Measurements from ENCODE around the gene CNRIP1.

Gene CNRIP1

DNA sequence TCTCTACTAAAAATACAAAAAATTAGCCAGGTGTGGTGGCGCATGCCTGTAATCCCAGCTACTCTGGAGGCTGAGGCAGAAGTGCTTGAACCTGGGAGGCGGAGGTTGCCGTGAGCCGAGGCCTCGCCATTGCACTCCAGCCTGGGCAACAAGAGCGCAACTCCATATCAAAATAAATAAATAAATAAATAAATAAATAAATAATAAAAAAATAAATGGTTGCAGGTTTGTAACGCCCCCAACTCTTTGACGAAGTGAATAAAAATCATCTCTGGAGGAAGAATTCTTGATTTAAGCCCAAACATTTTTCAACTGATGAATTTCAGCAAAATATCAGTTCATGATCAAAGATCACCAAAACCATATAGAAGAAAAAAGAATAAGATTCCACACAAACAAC, 13.3 kb upstream of the CNRIP1 start:
- Histone ChIP-seq H2AFZ (ENCODE audit: low read depth, low read length) (no peak overlapping the region), H2BK5ac (ENCODE audit: low read depth, low read length, poor library complexity, severe bottlenecking) (no peak overlapping the region), H3K4me3 (ENCODE audit: insufficient read depth in 1 of 2, low read depth in 1 of 2, low read length in 2 of 2) (no peak overlapping the region), H2BK12ac (ENCODE audit: low read length in 2 of 2) (no peak overlapping the region), H3K4me1 (ENCODE audit: control insufficient read depth, insufficient read depth, low read depth, low read length) (no peaks in the 10 kb centered on the region), H3K4ac (ENCODE audit: low read depth in 1 of 2, low read length in 2 of 2) (no peak overlapping the region), H4K91ac (ENCODE audit: low read length) (no peak overlapping the region), H3K9ac (ENCODE audit: low read length) (no peak overlapping the region), H3K27me3 (ENCODE audit: control insufficient read depth in 1 of 2, insufficient read depth in 1 of 2, low read length in 2 of 2) (no peaks in the 10 kb centered on the region), H3K79me1 (replicated peaks; ENCODE audit: low read length, poor library complexity, severe bottlenecking) (no peaks in the 10 kb centered on the region), H3K23ac (ENCODE audit: low read length in 2 of 2) (no peak overlapping the region), H2AK5ac (ENCODE audit: low read length, severe bottlenecking) (no peak overlapping the region), H4K8ac (ENCODE audit: low read length) (no peak overlapping the region), H3K36me3 (ENCODE audit: control insufficient read depth in 1 of 2, insufficient read depth in 2 of 2, low read depth in 1 of 2, low read length in 2 of 2) (no peaks in the 10 kb centered on the region), H3K9me3 (ENCODE audit: control insufficient read depth, low read length) (no peaks in the 10 kb centered on the region), H3K4me2 (ENCODE audit: low read length, poor library complexity, severe bottlenecking) (no peak overlapping the region), H2BK15ac (ENCODE audit: low read depth, poor library complexity, severe bottlenecking) (no peak overlapping the region), H2BK120ac (ENCODE audit: low read depth, low read length) (no peak overlapping the region), H3K27ac (ENCODE audit: low read length, poor library complexity, severe bottlenecking) (no peak overlapping the region), H3K18ac (ENCODE audit: low read depth in 1 of 2, low read length in 2 of 2) (no peak overlapping the region), H3K14ac (ENCODE audit: low read length in 2 of 2) (no peak overlapping the region)
- no peak for DNase-seq
- 81% methylated on average over 3 of the region's 8 CpGs for WGBS

DNA sequence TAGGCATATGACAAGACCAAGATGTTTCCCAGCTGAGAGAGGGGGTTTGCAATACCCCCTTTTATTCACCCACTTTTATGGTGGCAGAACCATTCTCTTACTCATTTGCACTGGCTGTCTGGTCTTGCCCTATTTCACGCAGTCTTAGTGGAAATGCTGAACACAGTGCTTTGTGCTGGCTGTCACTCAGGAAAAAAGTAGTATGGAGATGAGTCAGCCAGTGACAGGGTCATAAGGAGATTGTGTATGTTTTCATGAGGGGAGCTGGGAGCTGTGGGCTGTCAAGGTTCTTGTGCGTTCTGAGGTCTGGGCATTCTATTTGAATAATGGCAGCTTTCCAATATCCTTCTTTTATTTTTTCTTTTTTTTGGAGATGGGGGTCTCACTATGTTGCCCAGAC, 10.9 kb upstream of the CNRIP1 start:
- Histone ChIP-seq H3K4ac (ENCODE audit: low read depth in 1 of 2, low read length in 2 of 2) (no peak overlapping the region), H4K8ac (ENCODE audit: low read length) (no peak overlapping the region), H2AK5ac (ENCODE audit: low read length, severe bottlenecking) (no peak overlapping the region), H3K18ac (ENCODE audit: low read depth in 1 of 2, low read length in 2 of 2) (no peak overlapping the region), H2BK5ac (ENCODE audit: low read depth, low read length, poor library complexity, severe bottlenecking) (no peak overlapping the region), H3K79me1 (replicated peaks; ENCODE audit: low read length, poor library complexity, severe bottlenecking) (no peaks in the 10 kb centered on the region), H3K4me3 (ENCODE audit: insufficient read depth in 1 of 2, low read depth in 1 of 2, low read length in 2 of 2) (no peak overlapping the region), H4K91ac (ENCODE audit: low read length) (no peak overlapping the region), H3K4me1 (ENCODE audit: control insufficient read depth, insufficient read depth, low read depth, low read length) (no peaks in the 10 kb centered on the region), H3K14ac (ENCODE audit: low read length in 2 of 2) (no peak overlapping the region), H3K9me3 (ENCODE audit: control insufficient read depth, low read length) (no peaks in the 10 kb centered on the region), H3K27ac (ENCODE audit: low read length, poor library complexity, severe bottlenecking) (no peak overlapping the region), H3K23ac (ENCODE audit: low read length in 2 of 2) (no peak overlapping the region), H2BK15ac (ENCODE audit: low read depth, poor library complexity, severe bottlenecking) (no peak overlapping the region), H3K27me3 (ENCODE audit: control insufficient read depth in 1 of 2, insufficient read depth in 1 of 2, low read length in 2 of 2) (no peaks in the 10 kb centered on the region), H3K4me2 (ENCODE audit: low read length, poor library complexity, severe bottlenecking) (no peak overlapping the region), H2AFZ (ENCODE audit: low read depth, low read length) (no peak overlapping the region), H3K36me3 (ENCODE audit: control insufficient read depth in 1 of 2, insufficient read depth in 2 of 2, low read depth in 1 of 2, low read length in 2 of 2) (no peaks in the 10 kb centered on the region), H2BK120ac (ENCODE audit: low read depth, low read length) (no peak overlapping the region), H3K9ac (ENCODE audit: low read length) (no peak overlapping the region), H2BK12ac (ENCODE audit: low read length in 2 of 2) (no peak overlapping the region)
- peak; percentile 52 for DNase-seq
- WGBS = 70% methylated on average over 1 of the region's 2 CpGs

DNA sequence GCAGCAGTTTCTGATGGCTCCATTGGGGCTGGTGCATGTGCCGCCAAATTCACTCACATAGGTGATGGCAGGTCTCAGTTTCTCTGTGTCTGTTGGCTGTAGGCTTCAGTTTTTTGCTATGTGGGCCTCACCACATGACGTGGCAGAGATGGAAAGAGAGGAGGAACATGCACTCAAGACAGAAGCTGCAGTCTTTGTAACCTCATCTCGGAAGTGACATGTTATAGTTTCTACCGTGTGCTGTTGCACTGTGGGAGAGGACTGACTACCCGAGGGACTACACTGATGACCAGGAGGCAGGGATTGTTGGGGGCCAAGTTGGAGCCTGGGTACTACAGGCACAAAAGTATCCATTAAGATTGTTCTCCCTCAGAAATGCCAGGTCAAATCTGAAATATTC, 9.2 kb upstream of the CNRIP1 start:
- Histone ChIP-seq H3K27me3 (ENCODE audit: control insufficient read depth in 1 of 2, insufficient read depth in 1 of 2, low read length in 2 of 2) (no peaks in the 10 kb centered on the region), H2AK5ac (ENCODE audit: low read length, severe bottlenecking) (no peak overlapping the region), H3K23ac (ENCODE audit: low read length in 2 of 2) (peak overlapping the region in 1 of 2 experiments; percentile 37), H3K9me3 (ENCODE audit: control insufficient read depth, low read length) (no peaks in the 10 kb centered on the region), H2AFZ (ENCODE audit: low read depth, low read length) (no peak overlapping the region), H3K4me3 (ENCODE audit: insufficient read depth in 1 of 2, low read depth in 1 of 2, low read length in 2 of 2) (no peak overlapping the region), H2BK120ac (ENCODE audit: low read depth, low read length) (no peak overlapping the region), H3K79me1 (replicated peaks; ENCODE audit: low read length, poor library complexity, severe bottlenecking) (no peaks in the 10 kb centered on the region), H2BK5ac (ENCODE audit: low read depth, low read length, poor library complexity, severe bottlenecking) (no peak overlapping the region), H3K14ac (ENCODE audit: low read length in 2 of 2) (no peak overlapping the region), H3K36me3 (ENCODE audit: control insufficient read depth in 1 of 2, insufficient read depth in 2 of 2, low read depth in 1 of 2, low read length in 2 of 2) (no peaks in the 10 kb centered on the region), H3K9ac (ENCODE audit: low read length) (no peak overlapping the region), H2BK15ac (ENCODE audit: low read depth, poor library complexity, severe bottlenecking) (no peak overlapping the region), H3K4ac (ENCODE audit: low read depth in 1 of 2, low read length in 2 of 2) (no peak overlapping the region), H3K4me1 (ENCODE audit: control insufficient read depth, insufficient read depth, low read depth, low read length) (no peaks in the 10 kb centered on the region), H3K27ac (ENCODE audit: low read length, poor library complexity, severe bottlenecking) (no peak overlapping the region), H3K18ac (ENCODE audit: low read depth in 1 of 2, low read length in 2 of 2) (no peak overlapping the region), H4K91ac (ENCODE audit: low read length) (no peak overlapping the region), H3K4me2 (ENCODE audit: low read length, poor library complexity, severe bottlenecking) (no peak overlapping the region), H2BK12ac (ENCODE audit: low read length in 2 of 2) (no peak overlapping the region), H4K8ac (ENCODE audit: low read length) (no peak overlapping the region)
- 69% methylated on average over 5 of the region's 5 CpGs for WGBS
- DNase-seq = no peak

DNA sequence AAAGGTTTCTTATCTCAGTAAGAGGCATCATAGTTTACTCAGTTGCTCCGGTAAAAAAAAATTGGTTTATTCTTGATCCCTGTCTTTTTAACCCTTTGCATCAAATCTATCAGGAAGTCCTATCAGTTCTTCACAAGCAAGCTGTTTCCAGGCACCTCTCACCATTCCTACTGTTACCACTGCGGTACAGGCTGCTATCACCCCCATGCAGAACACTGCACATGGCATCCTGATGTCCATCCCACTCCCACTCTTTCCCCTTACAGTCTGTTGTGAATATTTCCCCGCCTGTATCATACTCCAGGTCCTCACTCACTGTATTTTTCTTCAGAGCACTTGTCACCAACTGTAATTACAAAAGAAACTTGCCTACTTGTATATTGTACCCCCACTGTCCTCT, 5.3 kb upstream of the CNRIP1 start:
- no peak overlapping the region for H3K4ac ChIP-seq (ENCODE audit: low read depth in 1 of 2, low read length in 2 of 2)
- no peak overlapping the region for H2BK12ac ChIP-seq (ENCODE audit: low read length in 2 of 2)
- H3K4me2 ChIP-seq (ENCODE audit: low read length, poor library complexity, severe bottlenecking) = no peak overlapping the region
- H2BK15ac ChIP-seq (ENCODE audit: low read depth, poor library complexity, severe bottlenecking) = no peak overlapping the region
- no peak overlapping the region for H3K23ac ChIP-seq (ENCODE audit: low read length in 2 of 2)
- no peak overlapping the region for H3K18ac ChIP-seq (ENCODE audit: low read depth in 1 of 2, low read length in 2 of 2)
- no peaks in the 10 kb centered on the region for H3K36me3 ChIP-seq (ENCODE audit: control insufficient read depth in 1 of 2, insufficient read depth in 2 of 2, low read depth in 1 of 2, low read length in 2 of 2)
- H2BK5ac ChIP-seq (ENCODE audit: low read depth, low read length, poor library complexity, severe bottlenecking) = no peak overlapping the region
- H2BK120ac ChIP-seq (ENCODE audit: low read depth, low read length) = no peak overlapping the region
- peaks cover 0 to 4% of the 10 kb centered on the region in 2 experiments for H3K27me3 ChIP-seq (ENCODE audit: control insufficient read depth in 1 of 2, insufficient read depth in 1 of 2, low read length in 2 of 2)
- no peak overlapping the region for H3K27ac ChIP-seq (ENCODE audit: low read length, poor library complexity, severe bottlenecking)
- no peak overlapping the region for H3K4me3 ChIP-seq (ENCODE audit: insufficient read depth in 1 of 2, low read depth in 1 of 2, low read length in 2 of 2)
- no peak overlapping the region for H2AFZ ChIP-seq (ENCODE audit: low read depth, low read length)
- H4K91ac ChIP-seq (ENCODE audit: low read length) = no peak overlapping the region
- no peak overlapping the region for H3K14ac ChIP-seq (ENCODE audit: low read length in 2 of 2)
- 98% methylated on average over 3 of the region's 3 CpGs for WGBS
- H4K8ac ChIP-seq (ENCODE audit: low read length) = no peak overlapping the region
- peaks cover 2% of the 10 kb centered on the region for H3K79me1 ChIP-seq (replicated peaks; ENCODE audit: low read length, poor library complexity, severe bottlenecking)
- no peak overlapping the region for H3K9ac ChIP-seq (ENCODE audit: low read length)
- no peaks in the 10 kb centered on the region for H3K9me3 ChIP-seq (ENCODE audit: control insufficient read depth, low read length)
- H3K4me1 ChIP-seq (ENCODE audit: control insufficient read depth, insufficient read depth, low read depth, low read length) = peaks cover 3% of the 10 kb centered on the region
- no peak for DNase-seq
- no peak overlapping the region for H2AK5ac ChIP-seq (ENCODE audit: low read length, severe bottlenecking)
